GM06990 (cell line): ENCODE measurements around the gene CADM4.

ENCODE experiments used
- DNase-seq: peaks from one replicate; pipeline ENCODE4 v3.0.0-alpha.2; 2011; ENCODE audit not compliant: insufficient read length; ENCODE audit errors: extremely low read depth
- H3K27me3 ChIP-seq: replicated peaks from 2 replicates; pipeline ENCODE4 v1.6.0; 2011; ENCODE audit warnings: low read length; ENCODE audit not compliant: control insufficient read depth, insufficient read depth
- H3K36me3 ChIP-seq: 2 replicates; pipeline ENCODE4 v1.5.1; 2011; ENCODE audit warnings: low read length; ENCODE audit not compliant: control insufficient read depth, insufficient read depth
- H3K4me3 ChIP-seq: replicated peaks from 2 replicates; pipeline ENCODE4 v1.5.1; 2011; ENCODE audit warnings: low read depth, mild to moderate bottlenecking, control low read depth, low read length
- CTCF ChIP-seq: IDR thresholded peaks from 2 replicates; pipeline ENCODE4 v1.5.1; 2011; ENCODE audit warnings: low read length, control low read depth, mild to moderate bottlenecking, inconsistent platforms; ENCODE audit not compliant: insufficient read depth, poor library complexity, severe bottlenecking

CADM4 gene

GRCh38 chr19:43667876-43668405, 28.3 kb upstream of the CADM4 start:
- Histone ChIP-seq H3K36me3 (no peaks in the 10 kb centered on the region), H3K27me3 (no peaks in the 10 kb centered on the region; the same call in none of the 2 replicates), H3K4me3 (0 out of 2 replicates have a peak overlapping the region, but pooled peaks have one; percentile 15)
- TF ChIP-seq CTCF: no peak
- DNase-seq: no peak

DNA sequence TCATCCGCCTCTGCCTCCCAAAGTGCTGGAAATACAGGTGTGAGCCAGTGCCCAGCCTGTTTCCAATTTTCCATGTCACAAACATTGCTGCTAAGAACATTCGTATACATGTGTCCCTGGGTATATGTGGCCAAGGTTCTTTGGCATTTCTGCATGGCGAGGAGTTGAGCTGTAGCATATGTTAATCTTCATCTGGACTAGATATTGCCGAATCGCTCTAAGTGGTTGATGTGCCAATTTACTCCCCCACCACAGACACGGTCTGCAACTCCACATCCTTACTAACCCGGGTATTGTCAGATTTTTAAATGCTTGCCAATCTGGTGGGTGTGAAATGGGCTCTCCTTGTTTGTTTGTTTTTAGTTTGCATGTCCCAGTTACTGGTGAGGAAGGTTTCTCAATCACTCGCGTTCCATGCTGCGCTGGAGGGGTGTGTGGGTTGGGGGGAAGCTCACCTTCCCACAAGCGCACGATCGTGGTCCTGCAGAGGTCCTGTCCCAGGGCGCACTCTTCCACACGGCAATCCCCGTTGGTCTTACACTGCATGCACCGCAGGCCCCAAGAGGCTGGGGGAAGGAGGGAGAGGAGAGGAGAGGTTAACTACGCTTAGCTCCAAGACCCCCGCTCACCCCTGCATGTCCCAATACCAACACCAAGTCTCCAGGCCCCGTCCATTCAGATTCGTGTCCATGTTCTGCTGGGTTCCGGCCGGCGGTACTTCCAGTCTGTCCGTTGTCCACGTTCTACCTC, 27.7 kb upstream of the CADM4 start:
- Histone ChIP-seq H3K27me3 (no peaks in the 10 kb centered on the region; the same call in none of the 2 replicates), H3K4me3 (no peak overlapping the region), H3K36me3 (no peaks in the 10 kb centered on the region)
- no peak for DNase-seq
- TF ChIP-seq CTCF: no peak

DNA sequence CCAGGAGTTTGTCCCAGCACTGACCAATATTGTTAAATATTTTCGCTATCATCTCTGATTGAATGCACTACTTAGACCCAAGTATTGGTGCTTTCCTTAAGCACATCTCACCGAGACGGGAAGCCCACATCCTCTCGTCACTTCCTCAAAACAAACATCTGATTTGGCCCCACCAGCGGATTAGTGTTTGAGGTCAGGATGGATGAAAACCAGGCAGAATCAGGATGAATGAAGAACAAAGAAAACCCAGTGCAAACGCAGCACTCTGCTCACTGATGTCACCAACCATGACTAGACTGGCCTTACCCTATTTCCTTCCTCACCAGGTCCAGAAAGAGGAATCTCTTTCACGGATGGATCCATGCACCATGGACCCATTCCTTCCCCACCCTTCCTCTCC, 24.4 kb upstream of the CADM4 start:
- Histone ChIP-seq H3K36me3 (no peaks in the 10 kb centered on the region), H3K4me3 (no peak overlapping the region), H3K27me3 (no peaks in the 10 kb centered on the region; the same call in 1 of the 2 replicates)
- no peak for DNase-seq
- TF ChIP-seq CTCF: no peak

DNA sequence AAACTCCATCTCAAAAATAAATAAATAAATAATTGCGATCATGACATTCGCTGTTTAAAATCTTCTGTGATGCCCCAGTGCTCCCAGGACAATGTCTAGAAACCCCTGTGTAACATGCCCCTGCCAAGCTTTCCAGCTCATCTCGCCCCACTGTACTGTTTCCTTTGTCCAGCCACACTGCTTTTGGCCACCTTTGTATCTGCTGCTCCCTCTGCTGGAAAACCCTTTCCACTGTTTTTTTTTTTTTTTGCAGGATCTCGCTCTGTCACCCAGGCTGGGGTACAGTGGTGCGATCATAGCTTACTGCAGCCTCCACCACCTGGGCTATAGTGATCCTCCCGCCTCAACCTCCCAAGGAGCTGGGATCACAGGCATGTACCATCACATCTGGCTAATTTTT, 22.8 kb upstream of the CADM4 start:
- Histone ChIP-seq H3K36me3 (no peaks in the 10 kb centered on the region), H3K27me3 (no peaks in the 10 kb centered on the region), H3K4me3 (no peak overlapping the region)
- TF ChIP-seq CTCF: no peak
- no peak for DNase-seq

- no peaks in the 10 kb centered on the region for H3K27me3 ChIP-seq
- no peak for TF ChIP-seq CTCF
- no peak overlapping the region for H3K4me3 ChIP-seq
- DNase-seq: no peak
- H3K36me3 ChIP-seq: no peaks in the 10 kb centered on the region
Observed at GRCh38 chr19:43660971-43661360, 21.3 kb upstream of the CADM4 start.
